ENCODE measurements around the gene DUSP7.

The DUSP7 gene

GRCh38 chr3:52046902-52047239 lies 9.5 kb downstream of the DUSP7 start:
- no peaks in the 10 kb centered on the region for H3K79me2 ChIP-seq (ENCODE audit: insufficient read depth, low read length)
- no peaks in the 10 kb centered on the region for H3K27me3 ChIP-seq (ENCODE audit: low read length)
- no peaks in the 10 kb centered on the region for H4K20me1 ChIP-seq (ENCODE audit: low read depth, low read length)
- no peaks in the 10 kb centered on the region for H3K9me2 ChIP-seq (replicated peaks; ENCODE audit: insufficient read depth, low read length)
- no peak overlapping the region for H3K27ac ChIP-seq (ENCODE audit: low read depth, low read length)
- no peaks in the 10 kb centered on the region for H3F3A ChIP-seq (ENCODE audit: insufficient read depth)
- no peak overlapping the region for H3K9ac ChIP-seq (ENCODE audit: low read length)
- no peaks in the 10 kb centered on the region for H3K9me3 ChIP-seq (ENCODE audit: insufficient read depth, low read length)
- no peak for TF ChIP-seq EZH2phosphoT487 (conservative IDR thresholded peaks at IDR 0.05; ENCODE audit: low read length)
- TF ChIP-seq, protein P1, sequence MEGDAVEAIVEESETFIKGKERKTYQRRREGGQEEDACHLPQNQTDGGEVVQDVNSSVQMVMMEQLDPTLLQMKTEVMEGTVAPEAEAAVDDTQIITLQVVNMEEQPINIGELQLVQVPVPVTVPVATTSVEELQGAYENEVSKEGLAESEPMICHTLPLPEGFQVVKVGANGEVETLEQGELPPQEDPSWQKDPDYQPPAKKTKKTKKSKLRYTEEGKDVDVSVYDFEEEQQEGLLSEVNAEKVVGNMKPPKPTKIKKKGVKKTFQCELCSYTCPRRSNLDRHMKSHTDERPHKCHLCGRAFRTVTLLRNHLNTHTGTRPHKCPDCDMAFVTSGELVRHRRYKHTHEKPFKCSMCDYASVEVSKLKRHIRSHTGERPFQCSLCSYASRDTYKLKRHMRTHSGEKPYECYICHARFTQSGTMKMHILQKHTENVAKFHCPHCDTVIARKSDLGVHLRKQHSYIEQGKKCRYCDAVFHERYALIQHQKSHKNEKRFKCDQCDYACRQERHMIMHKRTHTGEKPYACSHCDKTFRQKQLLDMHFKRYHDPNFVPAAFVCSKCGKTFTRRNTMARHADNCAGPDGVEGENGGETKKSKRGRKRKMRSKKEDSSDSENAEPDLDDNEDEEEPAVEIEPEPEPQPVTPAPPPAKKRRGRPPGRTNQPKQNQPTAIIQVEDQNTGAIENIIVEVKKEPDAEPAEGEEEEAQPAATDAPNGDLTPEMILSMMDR (IDR thresholded peaks at IDR 0.05; ENCODE audit: insufficient read depth, low read length, poor library complexity, severe bottlenecking), result no peak
- no peak overlapping the region for H2AFZ ChIP-seq (ENCODE audit: low read depth, low read length, severe bottlenecking)
- H3K4me2 ChIP-seq (ENCODE audit: low read depth, low read length, poor library complexity, severe bottlenecking), result no peak overlapping the region
- no peak overlapping the region for H3K4me3 ChIP-seq (ENCODE audit: insufficient read depth, low read length, poor library complexity, severe bottlenecking)
- H3K36me3 ChIP-seq (ENCODE audit: low read length), result no peaks in the 10 kb centered on the region

DNA sequence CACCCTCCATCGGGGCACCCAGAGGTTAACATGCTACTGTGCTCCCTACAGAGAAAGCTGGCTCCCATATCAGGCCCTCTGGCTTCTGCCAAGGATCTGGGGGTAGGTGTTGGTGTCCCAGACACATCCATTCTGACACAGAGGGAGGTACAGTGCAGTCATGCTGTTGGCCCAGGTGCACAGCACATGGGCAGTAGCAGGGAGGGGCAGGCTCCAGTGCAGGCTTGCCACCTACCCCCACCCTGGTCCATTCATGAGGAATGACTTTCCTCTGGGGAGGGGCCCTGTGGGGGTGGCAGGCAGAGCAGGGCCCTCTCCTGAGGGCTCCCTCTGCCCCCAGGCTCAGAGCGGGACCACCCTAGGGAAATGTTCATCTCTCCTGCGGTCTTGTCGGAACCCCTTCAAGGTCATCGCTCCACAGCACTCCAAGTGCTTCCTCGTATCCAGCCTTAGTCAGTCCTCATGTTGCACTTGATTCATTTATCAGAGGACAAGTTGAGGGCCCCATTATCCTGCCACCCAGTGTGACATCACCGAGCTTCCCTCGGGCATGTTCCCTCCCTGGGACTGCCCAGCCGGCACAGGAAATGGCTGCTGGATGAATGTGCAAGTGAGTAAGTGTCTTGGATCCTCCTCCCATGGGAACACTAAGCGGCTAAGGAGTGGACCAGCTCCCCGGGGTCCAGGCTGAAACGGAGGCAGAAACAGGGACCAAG lies 10.0 kb downstream of the DUSP7 start:
- no peak for TF ChIP-seq EZH2phosphoT487 (conservative IDR thresholded peaks at IDR 0.05; ENCODE audit: low read length)
- TF ChIP-seq, protein P1 (IDR thresholded peaks at IDR 0.05; ENCODE audit: insufficient read depth, low read length, poor library complexity, severe bottlenecking), result no peak
- H3K27ac ChIP-seq (ENCODE audit: low read depth, low read length), result no peak overlapping the region
- H2AFZ ChIP-seq (ENCODE audit: low read depth, low read length, severe bottlenecking), result no peak overlapping the region
- H3K79me2 ChIP-seq (ENCODE audit: insufficient read depth, low read length), result no peaks in the 10 kb centered on the region
- no peaks in the 10 kb centered on the region for H3K27me3 ChIP-seq (ENCODE audit: low read length)
- no peaks in the 10 kb centered on the region for H3K36me3 ChIP-seq (ENCODE audit: low read length)
- H3K9me3 ChIP-seq (ENCODE audit: insufficient read depth, low read length), result no peaks in the 10 kb centered on the region
- no peak overlapping the region for H3K9ac ChIP-seq (ENCODE audit: low read length)
- no peak overlapping the region for H3K4me3 ChIP-seq (ENCODE audit: insufficient read depth, low read length, poor library complexity, severe bottlenecking)
- no peaks in the 10 kb centered on the region for H3F3A ChIP-seq (ENCODE audit: insufficient read depth)
- no peaks in the 10 kb centered on the region for H3K9me2 ChIP-seq (replicated peaks; ENCODE audit: insufficient read depth, low read length)
- no peaks in the 10 kb centered on the region for H4K20me1 ChIP-seq (ENCODE audit: low read depth, low read length)
- no peak overlapping the region for H3K4me2 ChIP-seq (ENCODE audit: low read depth, low read length, poor library complexity, severe bottlenecking)

DNA sequence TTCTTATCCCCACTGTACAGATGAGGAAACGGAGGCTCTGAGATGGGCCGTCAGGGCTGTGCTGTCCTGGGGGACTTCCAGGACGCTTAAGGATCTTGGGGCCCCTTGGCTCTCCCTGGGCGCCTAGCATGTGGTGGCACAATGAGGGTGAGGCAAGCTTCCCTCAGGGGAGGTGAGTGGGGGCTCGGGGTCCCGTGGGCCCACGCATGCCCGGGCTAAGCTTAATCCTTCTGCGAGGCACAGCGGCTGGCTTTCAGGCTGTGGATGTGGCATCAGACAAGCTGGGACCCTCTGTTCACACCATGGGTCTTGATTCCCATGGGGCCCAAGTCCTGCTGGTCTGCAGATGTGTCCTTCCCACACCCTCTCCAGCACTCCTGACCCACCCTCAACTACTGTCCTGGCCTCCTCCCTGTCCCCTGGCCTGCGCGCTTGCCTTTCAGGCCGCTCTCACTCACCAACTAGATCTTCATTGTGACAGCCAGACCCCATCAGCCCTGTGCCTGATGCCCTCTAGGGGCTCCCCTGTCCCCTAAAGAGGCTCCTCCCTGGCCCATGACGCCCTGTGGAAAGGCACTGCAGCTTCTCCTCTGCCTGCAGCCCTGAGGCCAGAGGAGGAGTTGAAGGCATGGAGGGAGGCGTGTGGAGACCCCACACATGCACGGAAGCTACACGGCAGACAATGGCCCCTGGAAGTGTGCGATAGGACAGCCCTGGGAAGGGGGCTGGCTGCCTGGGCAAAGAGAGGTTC lies 11.3 kb downstream of the DUSP7 start:
- H4K20me1 ChIP-seq (ENCODE audit: low read depth, low read length), result no peaks in the 10 kb centered on the region
- H3K9ac ChIP-seq (ENCODE audit: low read length), result no peak overlapping the region
- no peaks in the 10 kb centered on the region for H3K9me3 ChIP-seq (ENCODE audit: insufficient read depth, low read length)
- H3K36me3 ChIP-seq (ENCODE audit: low read length), result no peaks in the 10 kb centered on the region
- no peak for TF ChIP-seq EZH2phosphoT487 (conservative IDR thresholded peaks at IDR 0.05; ENCODE audit: low read length)
- TF ChIP-seq, protein P1 (IDR thresholded peaks at IDR 0.05; ENCODE audit: insufficient read depth, low read length, poor library complexity, severe bottlenecking), result no peak
- H3K4me3 ChIP-seq (ENCODE audit: insufficient read depth, low read length, poor library complexity, severe bottlenecking), result no peak overlapping the region
- no peak overlapping the region for H2AFZ ChIP-seq (ENCODE audit: low read depth, low read length, severe bottlenecking)
- H3F3A ChIP-seq (ENCODE audit: insufficient read depth), result no peaks in the 10 kb centered on the region
- no peaks in the 10 kb centered on the region for H3K27me3 ChIP-seq (ENCODE audit: low read length)
- H3K9me2 ChIP-seq (replicated peaks; ENCODE audit: insufficient read depth, low read length), result no peaks in the 10 kb centered on the region
- no peaks in the 10 kb centered on the region for H3K79me2 ChIP-seq (ENCODE audit: insufficient read depth, low read length)
- H3K4me2 ChIP-seq (ENCODE audit: low read depth, low read length, poor library complexity, severe bottlenecking), result no peak overlapping the region
- no peak overlapping the region for H3K27ac ChIP-seq (ENCODE audit: low read depth, low read length)

Measured in SU-DHL-6 (cell line).